ENCODE measurements around the gene TMEM165.

DNA sequence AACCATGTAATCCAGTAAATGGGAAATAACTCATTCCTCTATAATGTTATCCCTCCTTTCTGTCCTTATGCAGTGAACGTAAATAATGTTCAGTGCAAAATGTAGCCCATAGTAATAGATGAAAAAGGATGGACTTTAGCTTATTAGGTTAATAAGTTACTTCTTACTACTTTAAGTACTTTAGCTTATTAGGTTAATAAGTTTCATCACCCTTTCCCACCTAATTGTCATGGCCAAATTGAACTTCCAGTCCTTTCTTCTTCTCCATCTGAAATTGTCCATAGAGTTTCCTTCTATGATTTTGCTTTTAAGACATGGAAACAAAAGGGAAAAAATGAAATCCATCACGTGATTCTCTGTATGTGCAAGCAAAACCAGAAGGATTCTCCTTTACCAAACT, 15.2 kb upstream of the TMEM165 start:
- TF ChIP-seq, protein P1, sequence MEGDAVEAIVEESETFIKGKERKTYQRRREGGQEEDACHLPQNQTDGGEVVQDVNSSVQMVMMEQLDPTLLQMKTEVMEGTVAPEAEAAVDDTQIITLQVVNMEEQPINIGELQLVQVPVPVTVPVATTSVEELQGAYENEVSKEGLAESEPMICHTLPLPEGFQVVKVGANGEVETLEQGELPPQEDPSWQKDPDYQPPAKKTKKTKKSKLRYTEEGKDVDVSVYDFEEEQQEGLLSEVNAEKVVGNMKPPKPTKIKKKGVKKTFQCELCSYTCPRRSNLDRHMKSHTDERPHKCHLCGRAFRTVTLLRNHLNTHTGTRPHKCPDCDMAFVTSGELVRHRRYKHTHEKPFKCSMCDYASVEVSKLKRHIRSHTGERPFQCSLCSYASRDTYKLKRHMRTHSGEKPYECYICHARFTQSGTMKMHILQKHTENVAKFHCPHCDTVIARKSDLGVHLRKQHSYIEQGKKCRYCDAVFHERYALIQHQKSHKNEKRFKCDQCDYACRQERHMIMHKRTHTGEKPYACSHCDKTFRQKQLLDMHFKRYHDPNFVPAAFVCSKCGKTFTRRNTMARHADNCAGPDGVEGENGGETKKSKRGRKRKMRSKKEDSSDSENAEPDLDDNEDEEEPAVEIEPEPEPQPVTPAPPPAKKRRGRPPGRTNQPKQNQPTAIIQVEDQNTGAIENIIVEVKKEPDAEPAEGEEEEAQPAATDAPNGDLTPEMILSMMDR (IDR thresholded peaks at IDR 0.05): no peak
- no peak for TF ChIP-seq EP300 (IDR thresholded peaks at IDR 0.05)
